Stimulated activated CD8-positive, alpha-beta memory T cell treated with anti-CD3 and anti-CD28 coated beads, Interleukin-2, amount 100 ng/mL, for 1 hour (primary cell): Measurements from ENCODE around the gene TGM5.
A peak's percentile ranks its signal among the peaks of the same experiment; 100 is the strongest.

ENCODE experiments used
- DNase-seq, 2 donors: peaks; one replicate each; pipeline ENCODE4 v3.0.0-alpha.2; 2020; ENCODE audit warnings: low read depth in 2 of 2

The TGM5 gene

GRCh38 chr15:43196760-43197548, 69.8 kb downstream of the TGM5 start:
- no peak for DNase-seq

DNA sequence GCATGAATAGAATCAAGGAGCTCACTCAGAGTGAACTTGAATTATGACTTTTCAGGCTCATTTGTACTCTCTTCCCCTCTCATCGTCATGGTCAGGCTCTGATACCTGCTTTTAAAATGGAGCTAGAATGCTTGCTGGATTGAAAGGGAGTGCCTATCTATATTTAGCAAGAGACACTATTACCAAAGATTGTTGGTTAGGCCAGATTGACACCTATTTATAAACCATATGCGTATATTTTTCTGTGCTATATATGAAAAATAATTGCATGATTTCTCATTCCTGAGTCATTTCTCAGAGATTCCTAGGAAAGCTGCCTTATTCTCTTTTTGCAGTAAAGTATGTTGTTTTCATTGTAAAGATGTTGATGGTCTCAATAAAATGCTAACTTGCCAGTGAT, 71.9 kb downstream of the TGM5 start:
- DNase-seq = no peak

- no peak for DNase-seq
These were observed 73.0 kb downstream of the TGM5 start for GRCh38 chr15:43193710-43194109.

DNA sequence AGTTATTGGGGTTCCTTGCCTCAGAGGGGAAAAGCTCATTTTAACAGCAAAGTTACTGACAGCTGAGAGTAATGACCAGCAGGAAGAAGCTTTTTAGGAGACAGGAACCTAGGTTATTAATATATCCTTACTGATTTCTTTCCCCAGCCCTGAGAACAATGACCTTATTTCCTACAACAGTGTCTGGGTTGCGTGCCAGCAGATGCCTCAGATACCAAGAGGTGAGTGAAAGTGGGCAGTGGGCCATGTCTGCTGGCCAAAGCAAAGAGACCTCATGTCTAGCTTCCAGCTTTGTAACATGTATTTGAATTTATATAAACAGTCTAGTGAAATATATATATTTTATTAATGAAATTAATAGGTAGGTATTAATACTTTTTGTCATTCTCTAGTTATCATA, 76.5 kb downstream of the TGM5 start:
- no peak for DNase-seq

DNA sequence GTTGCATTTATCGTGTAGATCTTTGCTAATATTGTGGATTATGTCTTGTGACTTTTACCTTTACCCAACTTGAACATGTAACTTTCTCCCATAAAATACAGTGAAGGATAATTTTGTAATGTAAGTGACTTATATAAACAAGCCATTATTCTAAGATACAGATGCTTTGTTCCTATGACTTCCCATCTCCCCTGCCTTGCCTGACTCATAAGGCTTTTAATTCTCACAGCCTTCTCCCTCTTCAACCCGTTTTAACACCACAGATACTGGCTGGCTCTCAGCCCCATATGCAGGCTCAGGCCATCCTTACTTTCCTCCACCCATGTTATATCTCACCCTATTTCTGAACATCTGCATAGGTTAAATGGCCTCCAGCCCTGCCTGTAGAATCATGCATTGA, 77.4 kb downstream of the TGM5 start:
- DNase-seq = no peak

DNA sequence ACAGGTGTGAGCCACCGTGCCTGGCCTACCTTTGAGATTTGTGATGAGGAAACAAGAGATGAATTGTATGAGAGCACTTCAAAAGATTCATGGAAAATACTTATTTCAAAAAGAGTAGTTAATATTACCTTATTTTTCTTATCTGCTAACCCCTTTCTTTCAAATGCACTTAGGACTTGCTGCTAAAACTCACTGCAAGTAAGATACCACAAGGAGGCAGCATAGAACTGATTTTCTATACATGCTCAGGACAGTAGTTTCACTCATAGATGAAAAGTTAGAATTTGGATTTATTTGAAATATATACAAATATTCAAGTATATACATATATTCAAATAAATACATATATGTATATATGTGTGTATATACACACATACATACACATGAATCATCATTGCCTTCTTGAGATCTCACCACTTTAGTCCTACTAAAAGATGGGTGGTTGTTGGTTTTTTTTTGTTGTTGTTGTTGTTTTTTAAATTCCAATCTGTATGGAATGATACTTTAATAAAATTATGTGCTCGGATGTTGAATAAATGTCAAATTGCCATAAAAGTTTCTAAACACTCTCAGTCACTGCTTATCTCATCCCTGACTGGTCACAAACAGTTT, 79.1 kb downstream of the TGM5 start:
- DNase-seq = no peak

GRCh38 chr15:43186003-43186353, 80.8 kb downstream of the TGM5 start:
- no peak for DNase-seq

DNA sequence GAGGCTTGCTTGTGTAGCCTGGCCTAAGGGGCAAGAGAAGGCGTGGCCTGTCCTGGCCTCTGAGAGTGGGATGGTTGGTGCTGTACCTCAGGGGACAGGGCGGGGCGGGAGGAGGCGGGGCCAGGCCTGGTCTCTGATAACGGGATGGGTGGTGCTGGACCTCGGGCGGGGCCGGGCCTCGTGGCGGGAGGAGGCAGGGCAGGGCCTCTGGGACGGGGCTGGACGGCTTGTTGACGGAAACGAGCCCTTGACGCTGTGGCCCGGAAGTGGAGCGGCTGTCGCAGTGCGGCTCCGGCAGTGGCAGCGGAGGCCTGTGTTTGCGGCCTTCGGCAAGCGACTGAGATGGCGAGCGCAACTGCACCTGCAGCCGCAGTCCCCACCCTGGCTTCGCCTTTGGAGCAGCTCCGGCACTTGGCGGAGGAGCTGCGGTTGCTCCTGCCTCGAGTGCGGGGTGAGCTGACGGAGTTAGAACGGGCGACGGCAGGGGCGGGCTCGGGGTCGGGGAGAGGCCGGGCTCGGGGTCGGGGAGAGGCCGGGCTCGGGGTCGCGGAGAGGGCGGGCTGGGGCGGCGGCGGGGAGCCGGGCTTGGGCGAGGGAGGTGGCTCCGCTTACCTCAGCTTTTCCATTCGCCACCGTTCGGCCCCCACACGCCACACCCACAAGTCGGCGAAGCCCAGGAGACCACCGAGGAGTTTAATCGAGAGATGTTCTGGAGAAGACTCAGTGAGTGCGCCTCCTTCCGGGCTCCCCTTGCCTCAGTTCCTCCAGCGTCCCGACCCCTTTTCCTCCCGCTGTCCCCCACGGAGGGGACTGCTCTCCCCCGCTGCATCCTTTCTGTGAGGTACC, 81.3 kb downstream of the TGM5 start, which contains the start of gene CCNDBP1:
Gene CCNDBP1 (plus strand): TSS at position 247 of the 846 bp plus-strand sequence. CDS start 96 bp downstream, at position 343.
- DNase-seq = peak; percentile 74 to 77

DNA sequence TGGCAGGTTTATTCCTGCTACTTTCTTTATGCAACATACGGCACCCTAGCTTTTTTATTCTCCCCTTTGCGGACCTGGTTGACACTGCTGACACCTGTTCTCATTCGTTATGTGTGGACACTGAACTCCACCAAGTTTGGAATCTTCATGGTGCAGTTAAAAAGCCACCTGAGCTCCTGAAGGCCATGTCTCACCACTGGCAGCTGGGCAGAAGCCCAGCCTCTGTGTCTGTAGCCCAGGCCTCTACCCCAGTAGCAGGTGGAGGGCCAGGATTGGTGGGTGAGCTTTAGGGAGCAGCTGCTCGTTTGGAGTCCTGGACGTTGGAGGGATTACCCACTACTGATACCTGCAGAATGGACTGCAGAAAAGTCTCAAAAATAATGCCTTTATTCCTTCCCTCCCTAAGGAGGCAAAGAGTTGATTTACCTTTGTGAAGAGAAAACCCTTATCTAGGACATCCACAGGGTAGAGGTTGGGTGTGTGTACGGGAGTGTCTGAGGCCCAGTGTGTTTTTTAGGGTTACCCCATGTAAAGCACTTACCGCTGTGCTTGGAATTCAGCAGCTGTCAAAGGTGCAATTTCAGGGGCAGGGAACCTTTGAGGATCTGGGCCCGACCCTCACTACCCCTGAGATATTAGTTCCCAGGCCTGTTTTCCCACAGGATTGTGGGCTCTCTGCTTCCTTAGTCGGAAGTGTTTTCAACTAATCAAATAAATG, 82.2 kb downstream of the TGM5 start:
- no peak for DNase-seq

- no peak for DNase-seq
These were observed 83.5 kb downstream of the TGM5 start for GRCh38 chr15:43183270-43183669.
